HFFc6 (cell line): ENCODE results near the gene AMHR2. TPM values are rescaled to one million over a fixed set of nuclear protein-coding genes. Genes with fewer than 3 reads are reported as not detected.

ENCODE experiments used
- DNase-seq: peaks from one replicate; pipeline ENCODE4 v3.0.0-alpha.2; 2018
- H3K27ac Mint-ChIP-seq: 2 replicates; pipeline ENCODE4 v1.8.0; 2020; ENCODE audit warnings: mild to moderate bottlenecking, mixed read lengths
- H3K27me3 Mint-ChIP-seq: 2 replicates; pipeline ENCODE4 v1.8.0; 2021; ENCODE audit warnings: mild to moderate bottlenecking, moderate library complexity, mixed read lengths; ENCODE audit not compliant: insufficient read depth
- H3K36me3 Mint-ChIP-seq: 2 replicates; pipeline ENCODE4 v1.8.0; 2021; ENCODE audit warnings: low read depth, mixed read lengths
- H3K4me1 Mint-ChIP-seq: 2 replicates; pipeline ENCODE4 v1.8.0; 2020; ENCODE audit warnings: low read depth, mixed read lengths
- H3K4me3 Mint-ChIP-seq: 2 replicates; pipeline ENCODE4 v1.8.0; 2020; ENCODE audit warnings: mild to moderate bottlenecking, moderate library complexity, mixed read lengths
- H3K9me3 Mint-ChIP-seq: 2 replicates; pipeline ENCODE4 v1.8.0; 2020; ENCODE audit warnings: mild to moderate bottlenecking, mixed read lengths
- CTCF ChIP-seq: fragments of 200-600 bp; sonication (generic); IDR thresholded peaks from 2 replicates; pipeline ENCODE4 v1.5.0; 2021; ENCODE audit warnings: antibody characterized with exemption, mild to moderate bottlenecking
- total RNA-seq, 6 experiments: library from RNA; stranded (reverse); fragmentation: NEBNext Ultra II Directional; extraction: Animal tissue kit (Norgen Biotek cat#: 25700); gene quantifications; 2 replicates in 1 of 6; 3 replicates in 5 of 6; pipeline ENCODE4 v1.2.3, GENCODE V29; 2021

The AMHR2 gene
- total RNA-seq, 6 experiments from 2014 or later, result not detected

GRCh38 chr12:53474819-53475218 lies 51.2 kb downstream of the AMHR2 start:
- Mint-ChIP-seq H3K27me3 (peaks cover 16% of the 10 kb centered on the region), H3K4me1 (peaks cover 79% of the 10 kb centered on the region), H3K36me3 (peaks cover 66% of the 10 kb centered on the region), H3K27ac (peak overlapping the region; percentile 60), H3K4me3 (no peak overlapping the region), H3K9me3 (no peaks in the 10 kb centered on the region)
- TF ChIP-seq CTCF, result no peak
- DNase-seq, result no peak

GRCh38 chr12:53476769-53477209 lies 53.1 kb downstream of the AMHR2 start:
- peaks cover 23% of the 10 kb centered on the region for H3K27me3 Mint-ChIP-seq
- H3K9me3 Mint-ChIP-seq, result no peaks in the 10 kb centered on the region
- DNase-seq, result no peak
- H3K27ac Mint-ChIP-seq, result peak overlapping the region; percentile 72
- TF ChIP-seq CTCF, result peak; percentile 72
- H3K4me1 Mint-ChIP-seq, result peaks cover 87% of the 10 kb centered on the region
- H3K4me3 Mint-ChIP-seq, result peak overlapping the region; percentile 11; the same call in 1 of the 2 replicates
- peaks cover 61% of the 10 kb centered on the region for H3K36me3 Mint-ChIP-seq

- no peak for TF ChIP-seq CTCF
- peak overlapping the region; percentile 73 for H3K27ac Mint-ChIP-seq
- H3K36me3 Mint-ChIP-seq, result peaks cover 63% of the 10 kb centered on the region
- H3K4me3 Mint-ChIP-seq, result no peak overlapping the region
- no peak for DNase-seq
- no peaks in the 10 kb centered on the region for H3K9me3 Mint-ChIP-seq
- peaks cover 37% of the 10 kb centered on the region for H3K27me3 Mint-ChIP-seq
- peaks cover 93% of the 10 kb centered on the region for H3K4me1 Mint-ChIP-seq
Observed at GRCh38 chr12:53478865-53479264, 55.2 kb downstream of the AMHR2 start.

- H3K9me3 Mint-ChIP-seq, result no peaks in the 10 kb centered on the region
- peaks cover 63% of the 10 kb centered on the region for H3K36me3 Mint-ChIP-seq
- peaks cover 93% of the 10 kb centered on the region for H3K4me1 Mint-ChIP-seq
- H3K27ac Mint-ChIP-seq, result peak overlapping the region; percentile 73
- H3K4me3 Mint-ChIP-seq, result peak overlapping the region; percentile 53
- no peak for DNase-seq
- peaks cover 40% of the 10 kb centered on the region for H3K27me3 Mint-ChIP-seq
- TF ChIP-seq CTCF, result no peak
Observed at GRCh38 chr12:53479331-53479730, 55.7 kb downstream of the AMHR2 start.

GRCh38 chr12:53480491-53481442 lies 57.1 kb downstream of the AMHR2 start:
- H3K4me1 Mint-ChIP-seq, result peaks cover 91% of the 10 kb centered on the region
- no peak for TF ChIP-seq CTCF
- H3K9me3 Mint-ChIP-seq, result no peaks in the 10 kb centered on the region
- H3K36me3 Mint-ChIP-seq, result peaks cover 61% of the 10 kb centered on the region
- H3K4me3 Mint-ChIP-seq, result peak overlapping the region; percentile 76
- peaks cover 40% of the 10 kb centered on the region for H3K27me3 Mint-ChIP-seq
- DNase-seq, result no peak
- peak overlapping the region; percentile 88 for H3K27ac Mint-ChIP-seq

Other genes with a start within 250 kb of the AMHR2 start
- gene ZNF740, start 243.1 kb upstream of the AMHR2 start, total RNA-seq, result 10 to 100 TPM; 17.3 to 25.7 (median 19.3) TPM
- gene CSAD, start 242.9 kb upstream of the AMHR2 start, total RNA-seq, result 10 to 100 TPM; 13.9 to 17.1 (median 16.0) TPM
- gene ITGB7, start 216.6 kb upstream of the AMHR2 start, total RNA-seq, result 1 to 10 TPM in 3 of 6 experiments, under 1 TPM in 3; 0.35 to 1.5 (median 0.93) TPM
- gene RARG, start 191.6 kb upstream of the AMHR2 start, total RNA-seq, result 10 to 100 TPM; 47.2 to 80.5 (median 71.0) TPM
- 10 to 100 TPM in 5 of 6 experiments, 1 to 10 TPM in 1; 7.0 to 16.1 (median 14.1) TPM for gene ESPL1, start 155.6 kb upstream of the AMHR2 start, total RNA-seq
- gene PFDN5, start 128.3 kb upstream of the AMHR2 start, total RNA-seq, result 100 to 1,000 TPM; 502 to 568 (median 534) TPM
- 10 to 100 TPM; 59.8 to 76.0 (median 68.3) TPM for gene MYG1, start 124.2 kb upstream of the AMHR2 start, total RNA-seq
- 10 to 100 TPM; 44.0 to 63.5 (median 54.0) TPM for gene AAAS, start 102.2 kb upstream of the AMHR2 start, total RNA-seq
- gene SP7, start 87.5 kb upstream of the AMHR2 start, total RNA-seq, result not detected
- gene SP1, start 43.7 kb upstream of the AMHR2 start, total RNA-seq, result 10 to 100 TPM; 38.2 to 51.8 (median 43.5) TPM
- 100 to 1,000 TPM; 122 to 188 (median 165) TPM for gene PRR13, start 17.9 kb downstream of the AMHR2 start, total RNA-seq
- 100 to 1,000 TPM; 763 to 969 (median 874) TPM for gene PCBP2, start 28.2 kb downstream of the AMHR2 start, total RNA-seq
- 10 to 100 TPM; 21.2 to 26.5 (median 23.5) TPM for gene MAP3K12, start 75.6 kb downstream of the AMHR2 start, total RNA-seq
- 10 to 100 TPM; 35.1 to 41.7 (median 37.1) TPM for gene TARBP2, start 77.4 kb downstream of the AMHR2 start, total RNA-seq
- not detected for gene NPFF, start 83.6 kb downstream of the AMHR2 start, total RNA-seq
- 10 to 100 TPM; 23.6 to 32.1 (median 29.8) TPM for gene ATF7, start 202.5 kb downstream of the AMHR2 start, total RNA-seq